SK-N-SH treated with all-trans-retinoic acid at 6 μM for 48 hours (cell line): ENCODE data around the gene IGFBP1.

Source experiments
- ATAC-seq: fragments of 200-7000 bp; cut with Tn5 transposase; 3 replicates; pipeline ENCODE4 v1.9.1; 2020; ENCODE audit warnings: mild to moderate bottlenecking, moderate library complexity
- BACH2 ChIP-seq: fragments of 250-450 bp; sonication (Bioruptor Pico); IDR thresholded peaks from 2 replicates; pipeline ENCODE4 v1.9.0; 2021; ENCODE audit warnings: mild to moderate bottlenecking, borderline replicate concordance
- CREB5 ChIP-seq: fragments of 250-450 bp; sonication (Bioruptor Pico); IDR thresholded peaks from 2 replicates; pipeline ENCODE4 v1.5.1; 2020; ENCODE audit warnings: low read depth, mild to moderate bottlenecking, moderate library complexity
- CSDC2 ChIP-seq: fragments of 250-450 bp; sonication (Bioruptor Pico); IDR thresholded peaks from 2 replicates; pipeline ENCODE4 v1.5.0; 2020; ENCODE audit warnings: mild to moderate bottlenecking, moderate library complexity
- CSRNP3 ChIP-seq: fragments of 250-450 bp; sonication (Bioruptor Pico); IDR thresholded peaks from 2 replicates; pipeline ENCODE4 v1.5.1; 2021; ENCODE audit warnings: mild to moderate bottlenecking, moderate library complexity
- ESRRG ChIP-seq: fragments of 250-450 bp; sonication (Bioruptor Pico); IDR thresholded peaks from 2 replicates; pipeline ENCODE4 v1.6.1; 2021; ENCODE audit warnings: mild to moderate bottlenecking
- GLIS3 ChIP-seq: fragments of 250-450 bp; sonication (Bioruptor Pico); IDR thresholded peaks from 2 replicates; pipeline ENCODE4 v1.5.0; 2020; ENCODE audit warnings: mild to moderate bottlenecking, moderate library complexity
- ISL1 ChIP-seq: fragments of 250-450 bp; sonication (Bioruptor Pico); IDR thresholded peaks from 2 replicates; pipeline ENCODE4 v2.1.2; 2022; ENCODE audit warnings: mild to moderate bottlenecking, moderate library complexity
- POU6F1 ChIP-seq: fragments of 250-450 bp; sonication (Bioruptor Pico); IDR thresholded peaks from 2 replicates; pipeline ENCODE4 v1.8.0; 2021; ENCODE audit warnings: low read depth, mild to moderate bottlenecking, moderate library complexity, borderline replicate concordance
- PPARA ChIP-seq: fragments of 250-450 bp; sonication (Bioruptor Pico); IDR thresholded peaks from 2 replicates; pipeline ENCODE4 v1.5.0; 2020; ENCODE audit warnings: mild to moderate bottlenecking, borderline replicate concordance
- SNAI2 ChIP-seq: fragments of 250-450 bp; sonication (Bioruptor Pico); IDR thresholded peaks from 2 replicates; pipeline ENCODE4 v1.5.0; 2020; ENCODE audit warnings: mild to moderate bottlenecking, moderate library complexity
- TCF4 ChIP-seq: fragments of 250-450 bp; sonication (Bioruptor Pico); IDR thresholded peaks from 2 replicates; pipeline ENCODE4 v1.8.0; 2021; ENCODE audit warnings: mild to moderate bottlenecking, moderate library complexity, borderline replicate concordance
- TSHZ2 ChIP-seq: fragments of 250-450 bp; sonication (Bioruptor Pico); IDR thresholded peaks from 2 replicates; pipeline ENCODE4 v1.5.0; 2020; ENCODE audit warnings: mild to moderate bottlenecking, moderate library complexity
- ZC3H10 ChIP-seq: fragments of 250-450 bp; sonication (Bioruptor Pico); IDR thresholded peaks from 2 replicates; pipeline ENCODE4 v1.5.1; 2021; ENCODE audit warnings: mild to moderate bottlenecking, moderate library complexity
- ZFP3 ChIP-seq: fragments of 250-450 bp; sonication (Bioruptor Pico); IDR thresholded peaks from 2 replicates; pipeline ENCODE4 v1.5.0; 2020; ENCODE audit warnings: mild to moderate bottlenecking, moderate library complexity
- ZNF565 ChIP-seq: fragments of 450-650 bp; formaldehyde crosslinking; conservative IDR thresholded peaks from 2 replicates; pipeline ENCODE4 v1.5.0; 2020; ENCODE audit warnings: low read depth, mild to moderate bottlenecking, moderate library complexity
- ZNF70 ChIP-seq: fragments of 450-650 bp; formaldehyde crosslinking; IDR thresholded peaks from 2 replicates; pipeline ENCODE4 v1.5.0; 2020; ENCODE audit warnings: mild to moderate bottlenecking, moderate library complexity
- ZNF8 ChIP-seq: fragments of 450-650 bp; formaldehyde crosslinking; IDR thresholded peaks from 2 replicates; pipeline ENCODE4 v1.5.0; 2020; ENCODE audit warnings: mild to moderate bottlenecking, moderate library complexity

Gene IGFBP1

GRCh38 chr7:45919231-45919784 is 31.0 kb downstream of the IGFBP1 start:
- no peak for ATAC-seq
- TF ChIP-seq BACH2 (CRISPR knock-in tag) (no peak), ISL1 (no peak), PPARA (no peak), ESRRG (CRISPR knock-in tag) (no peak), ZNF70 (CRISPR knock-in tag) (no peak), CSRNP3 (no peak), ZC3H10 (no peak), ZFP3 (CRISPR knock-in tag) (no peak), POU6F1 (CRISPR knock-in tag) (no peak), ZNF565 (CRISPR knock-in tag) (no peak), TCF4 (CRISPR knock-in tag) (no peak)

GRCh38 chr7:45919993-45920459 is 31.7 kb downstream of the IGFBP1 start:
- ATAC-seq = no peak
- peak; percentile 80 for TF ChIP-seq ZNF8 (CRISPR knock-in tag)
- no peak for TF ChIP-seq ISL1
- no peak for TF ChIP-seq TCF4 (CRISPR knock-in tag)

- TF ChIP-seq CSDC2 (CRISPR knock-in tag) = peak; percentile 96
- peak; percentile 75; the same call in 1 of the 2 replicates for TF ChIP-seq TSHZ2 (CRISPR knock-in tag)
- no peak for TF ChIP-seq BACH2 (CRISPR knock-in tag)
- peak; percentile 88 for TF ChIP-seq SNAI2 (CRISPR knock-in tag)
- no peak for TF ChIP-seq CREB5 (CRISPR knock-in tag)
- ATAC-seq = peak; percentile 61
Observed at GRCh38 chr7:45920502-45921380, 32.5 kb downstream of the IGFBP1 start, which contains the start of gene IGFBP3. TSS of gene IGFBP3 (minus strand) at chr7:45921272. CDS start at chr7:45921140, 132 bp downstream.

- ATAC-seq = peak; percentile 1; the same call in 1 of the 3 replicates
- no peak for TF ChIP-seq ZFP3 (CRISPR knock-in tag)
- no peak for TF ChIP-seq GLIS3
- TF ChIP-seq CSDC2 (CRISPR knock-in tag) = no peak
- TF ChIP-seq ZNF70 (CRISPR knock-in tag) = no peak
Observed at GRCh38 chr7:45921381-45921698, 33.1 kb downstream of the IGFBP1 start.
